Measurements from ENCODE around the gene MACROD1.

The MACROD1 gene

GRCh38 chr11:64069401-64070313 is 96.3 kb downstream of the MACROD1 start:
- Histone ChIP-seq H3K27me3 (replicated peaks; ENCODE audit: control insufficient read depth, insufficient read depth, low read length) (no peaks in the 10 kb centered on the region; the same call in 1 of the 2 replicates), H3K4me3 (replicated peaks; ENCODE audit: low read depth, low read length) (no peak overlapping the region), H3K36me3 (ENCODE audit: control insufficient read depth, insufficient read depth, low read length) (no peaks in the 10 kb centered on the region)
- no peak for DNase-seq (ENCODE audit: extremely low read depth, insufficient read length)
- no peak for TF ChIP-seq CTCF (IDR thresholded peaks at IDR 0.05; ENCODE audit: insufficient read depth, low read length, poor library complexity, severe bottlenecking)

- H3K27me3 ChIP-seq (replicated peaks; ENCODE audit: control insufficient read depth, insufficient read depth, low read length) = no peaks in the 10 kb centered on the region; the same call in 1 of the 2 replicates
Measured at GRCh38 chr11:64068705-64069400, 97.1 kb downstream of the MACROD1 start.

DNA sequence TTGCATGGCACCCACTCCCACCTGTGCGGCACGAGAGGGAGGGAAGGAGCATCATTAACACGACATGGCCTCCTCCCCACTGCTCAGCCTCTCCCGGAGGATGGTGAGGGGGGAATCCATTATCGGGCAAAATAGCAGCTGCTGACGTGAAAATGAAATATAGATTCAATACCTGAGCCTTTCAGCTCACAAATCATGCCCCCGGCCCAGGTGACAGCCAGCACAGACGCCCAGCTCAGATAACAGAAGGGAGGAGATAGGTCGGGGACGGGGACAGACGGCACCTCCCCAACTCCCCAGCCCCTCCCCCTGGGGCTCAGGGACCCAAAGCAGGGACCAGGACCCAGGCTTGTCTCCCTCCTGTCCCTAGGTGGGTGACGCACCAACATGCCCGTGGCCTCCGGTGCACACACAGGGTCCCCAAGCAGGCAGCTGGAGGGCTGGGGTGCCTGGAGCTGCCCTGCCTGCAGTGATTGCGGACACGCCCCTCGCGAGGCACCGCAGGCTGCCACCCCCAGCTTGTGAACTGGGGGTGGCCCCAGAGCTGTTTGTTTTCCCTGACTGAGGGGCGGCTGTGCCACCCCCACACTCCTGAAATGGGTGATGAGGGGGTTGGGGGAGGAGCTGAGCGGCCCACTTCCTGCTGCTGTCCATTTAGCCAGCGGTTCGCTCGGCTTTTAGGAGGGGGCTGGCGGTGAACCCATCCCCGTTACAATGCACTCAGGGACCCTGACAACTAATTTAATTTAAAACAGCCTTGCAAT is 98.5 kb downstream of the MACROD1 start:
- no peak overlapping the region for H3K4me3 ChIP-seq (replicated peaks; ENCODE audit: low read depth, low read length)
- no peaks in the 10 kb centered on the region; the same call in 1 of the 2 replicates for H3K27me3 ChIP-seq (replicated peaks; ENCODE audit: control insufficient read depth, insufficient read depth, low read length)
- no peak for TF ChIP-seq CTCF (IDR thresholded peaks at IDR 0.05; ENCODE audit: insufficient read depth, low read length, poor library complexity, severe bottlenecking)
- no peak for DNase-seq (ENCODE audit: extremely low read depth, insufficient read length)
- no peaks in the 10 kb centered on the region for H3K36me3 ChIP-seq (ENCODE audit: control insufficient read depth, insufficient read depth, low read length)

More at GRCh38 chr11:64068705-64069400, 97.1 kb downstream of the MACROD1 start:
- H3K4me3 ChIP-seq (replicated peaks; ENCODE audit: low read depth, low read length) = no peak overlapping the region
- no peaks in the 10 kb centered on the region for H3K36me3 ChIP-seq (ENCODE audit: control insufficient read depth, insufficient read depth, low read length)
- TF ChIP-seq CTCF (IDR thresholded peaks at IDR 0.05; ENCODE audit: insufficient read depth, low read length, poor library complexity, severe bottlenecking) = no peak
- no peak for DNase-seq (ENCODE audit: extremely low read depth, insufficient read length)

DNA sequence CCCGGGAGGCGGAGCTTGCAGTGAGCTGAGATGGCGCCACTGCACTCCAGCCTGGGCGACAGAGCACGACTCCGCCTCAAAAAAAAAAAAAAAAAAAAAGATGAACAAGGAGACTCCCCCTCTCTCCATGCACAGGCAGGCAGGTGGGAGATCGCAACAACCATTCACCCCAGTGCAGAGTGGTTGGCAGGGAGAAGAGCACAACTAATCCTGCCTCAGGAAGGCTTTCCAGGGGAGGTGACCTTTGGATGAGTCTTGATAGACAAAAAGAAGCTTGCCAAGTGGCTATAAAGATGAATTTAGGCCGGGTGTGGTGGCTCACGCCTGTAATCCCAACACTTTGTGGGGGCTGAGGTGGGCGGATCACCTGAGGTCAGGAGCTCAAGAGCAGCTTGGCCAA is 100.2 kb downstream of the MACROD1 start:
- Histone ChIP-seq H3K27me3 (replicated peaks; ENCODE audit: control insufficient read depth, insufficient read depth, low read length) (peaks cover 2% of the 10 kb centered on the region; the same call in 1 of the 2 replicates), H3K4me3 (replicated peaks; ENCODE audit: low read depth, low read length) (no peak overlapping the region), H3K36me3 (ENCODE audit: control insufficient read depth, insufficient read depth, low read length) (no peaks in the 10 kb centered on the region)
- no peak for DNase-seq (ENCODE audit: extremely low read depth, insufficient read length)
- no peak for TF ChIP-seq CTCF (IDR thresholded peaks at IDR 0.05; ENCODE audit: insufficient read depth, low read length, poor library complexity, severe bottlenecking)

- TF ChIP-seq CTCF (IDR thresholded peaks at IDR 0.05; ENCODE audit: insufficient read depth, low read length, poor library complexity, severe bottlenecking) = no peak
- Histone ChIP-seq H3K27me3 (replicated peaks; ENCODE audit: control insufficient read depth, insufficient read depth, low read length) (peaks cover 2% of the 10 kb centered on the region; the same call in 1 of the 2 replicates), H3K36me3 (ENCODE audit: control insufficient read depth, insufficient read depth, low read length) (no peaks in the 10 kb centered on the region), H3K4me3 (replicated peaks; ENCODE audit: low read depth, low read length) (no peak overlapping the region)
- DNase-seq (ENCODE audit: extremely low read depth, insufficient read length) = no peak
Measured at GRCh38 chr11:64065141-64065465, 100.8 kb downstream of the MACROD1 start.

Data from GM06990 (cell line).